ENCODE measurements around the gene TPD52L2. TPM values are rescaled to one million over a fixed set of nuclear protein-coding genes. Genes with fewer than 3 reads are reported as not detected.

Gene TPD52L2
- total RNA-seq, 6 donors from 2014 or later = 64.2 to 103 (median 79.4) TPM

DNA sequence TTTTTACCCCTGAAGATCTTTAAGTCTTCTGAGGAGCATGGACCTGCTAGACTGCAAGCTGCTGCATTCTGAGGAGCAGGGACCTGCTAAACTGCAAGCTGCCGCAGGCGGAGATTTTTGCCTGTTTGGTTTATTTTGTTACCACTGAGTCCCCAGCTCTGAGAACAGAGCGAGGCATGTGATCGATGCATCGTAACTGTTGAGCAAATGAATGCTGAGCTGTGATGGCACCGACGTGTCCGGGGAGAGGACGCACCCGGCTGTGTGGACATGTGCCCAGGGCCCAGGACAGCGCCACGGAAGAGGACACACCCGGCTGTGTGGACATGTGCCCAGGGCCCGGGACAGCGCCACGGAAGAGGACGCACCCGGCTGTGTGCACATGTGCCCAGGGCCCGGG lies 54.1 kb downstream of the TPD52L2 start:
- DNase-seq = no peak
- no peak for ATAC-seq (ENCODE audit: low FRiP score in 2 of 2)

DNA sequence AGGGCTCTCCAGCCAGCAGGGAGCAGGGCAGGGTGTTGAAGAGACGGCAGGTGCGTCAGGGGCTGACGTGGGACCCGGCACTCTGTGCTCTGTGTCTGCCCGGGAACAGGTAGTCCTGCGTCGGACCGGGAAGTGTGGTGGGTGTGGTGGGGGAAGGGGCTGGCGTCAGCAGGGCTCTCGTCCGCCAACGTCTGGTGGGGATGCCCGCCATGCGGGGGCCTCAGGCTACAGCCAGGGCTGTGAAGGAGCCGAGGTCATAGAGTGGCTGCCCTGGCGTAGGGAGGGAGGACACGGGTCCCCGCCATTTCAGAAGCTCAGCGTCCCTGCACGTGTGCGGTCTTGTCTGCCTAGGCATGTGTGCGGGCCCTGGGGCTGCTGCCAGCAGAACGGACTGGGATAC lies 55.2 kb downstream of the TPD52L2 start:
- H3K4me1 ChIP-seq = no peaks in the 10 kb centered on the region
- no peak overlapping the region for H3K4me3 ChIP-seq
- ATAC-seq (ENCODE audit: low FRiP score in 2 of 2) (peak in 1 of 2 donors; percentile 19), DNase-seq (no peak)
- peaks cover 0 to 26% (median 13%) of the 10 kb centered on the region in 4 donors for H3K36me3 ChIP-seq
- no peak overlapping the region for H3K27ac ChIP-seq
- 90 to 97% methylated on average over 8 to 23 of the region's 23 CpGs for WGBS, 2 donors
- H3K9me3 ChIP-seq = peaks cover 0 to 2% (median 0%) of the 10 kb centered on the region in 4 donors
- H3K27me3 ChIP-seq = no peaks in the 10 kb centered on the region
- no peak for TF ChIP-seq POLR2A (IDR thresholded peaks at IDR 0.05)
- TF ChIP-seq EP300 (IDR thresholded peaks at IDR 0.05) = no peak
- TF ChIP-seq, protein P1, sequence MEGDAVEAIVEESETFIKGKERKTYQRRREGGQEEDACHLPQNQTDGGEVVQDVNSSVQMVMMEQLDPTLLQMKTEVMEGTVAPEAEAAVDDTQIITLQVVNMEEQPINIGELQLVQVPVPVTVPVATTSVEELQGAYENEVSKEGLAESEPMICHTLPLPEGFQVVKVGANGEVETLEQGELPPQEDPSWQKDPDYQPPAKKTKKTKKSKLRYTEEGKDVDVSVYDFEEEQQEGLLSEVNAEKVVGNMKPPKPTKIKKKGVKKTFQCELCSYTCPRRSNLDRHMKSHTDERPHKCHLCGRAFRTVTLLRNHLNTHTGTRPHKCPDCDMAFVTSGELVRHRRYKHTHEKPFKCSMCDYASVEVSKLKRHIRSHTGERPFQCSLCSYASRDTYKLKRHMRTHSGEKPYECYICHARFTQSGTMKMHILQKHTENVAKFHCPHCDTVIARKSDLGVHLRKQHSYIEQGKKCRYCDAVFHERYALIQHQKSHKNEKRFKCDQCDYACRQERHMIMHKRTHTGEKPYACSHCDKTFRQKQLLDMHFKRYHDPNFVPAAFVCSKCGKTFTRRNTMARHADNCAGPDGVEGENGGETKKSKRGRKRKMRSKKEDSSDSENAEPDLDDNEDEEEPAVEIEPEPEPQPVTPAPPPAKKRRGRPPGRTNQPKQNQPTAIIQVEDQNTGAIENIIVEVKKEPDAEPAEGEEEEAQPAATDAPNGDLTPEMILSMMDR (IDR thresholded peaks at IDR 0.05) = no peak
- TF ChIP-seq POLR2AphosphoS5 (IDR thresholded peaks at IDR 0.05) = no peak

More for the DNA sequence above, 54.1 kb downstream of the TPD52L2 start:
- peaks cover 0 to 2% (median 0%) of the 10 kb centered on the region in 4 donors for H3K9me3 ChIP-seq
- TF ChIP-seq EP300 (IDR thresholded peaks at IDR 0.05) (no peak), POLR2A (IDR thresholded peaks at IDR 0.05) (no peak), POLR2AphosphoS5 (IDR thresholded peaks at IDR 0.05) (no peak)
- TF ChIP-seq, protein P1 (IDR thresholded peaks at IDR 0.05) = no peak
- WGBS, 2 donors = 77 to 96% methylated on average over 13 to 19 of the region's 19 CpGs
- no peaks in the 10 kb centered on the region for H3K27me3 ChIP-seq
- no peaks in the 10 kb centered on the region for H3K4me1 ChIP-seq
- H3K27ac ChIP-seq = no peak overlapping the region
- H3K4me3 ChIP-seq = no peak overlapping the region
- peaks cover 0 to 26% (median 13%) of the 10 kb centered on the region in 4 donors for H3K36me3 ChIP-seq

DNA sequence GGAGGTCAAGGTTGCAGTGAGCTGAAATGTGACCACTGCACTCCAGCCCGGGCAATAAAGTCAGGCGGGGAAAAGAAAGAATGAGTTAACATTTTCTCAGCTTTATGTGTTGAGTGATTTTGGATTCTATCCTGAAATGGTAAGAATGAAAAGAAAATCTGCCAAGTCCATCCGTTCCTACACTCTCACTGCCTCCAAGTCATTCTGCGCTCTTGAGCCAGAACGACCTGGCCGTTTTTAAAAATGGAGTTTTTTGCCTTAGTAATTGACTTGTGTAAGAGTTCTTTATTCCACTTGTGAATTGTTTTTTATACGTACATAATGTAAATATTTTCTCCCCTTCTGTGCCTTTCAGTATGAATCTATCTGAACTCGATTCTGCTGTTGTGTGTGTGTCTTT lies 58.6 kb downstream of the TPD52L2 start:
- DNase-seq = no peak
- peaks cover 7 to 37% (median 23%) of the 10 kb centered on the region in 4 donors for H3K36me3 ChIP-seq
- no peak for TF ChIP-seq EP300 (IDR thresholded peaks at IDR 0.05)
- TF ChIP-seq POLR2A (IDR thresholded peaks at IDR 0.05) = no peak
- TF ChIP-seq, protein P1 (IDR thresholded peaks at IDR 0.05) = no peak
- no peak for TF ChIP-seq POLR2AphosphoS5 (IDR thresholded peaks at IDR 0.05)
- no peak for ATAC-seq (ENCODE audit: low FRiP score in 2 of 2)
- WGBS, 2 donors = 71 to 72% methylated on average over 8 of the region's 8 CpGs
- peaks cover 0 to 8% (median 4%) of the 10 kb centered on the region in 4 donors for H3K4me1 ChIP-seq
- H3K9me3 ChIP-seq = no peaks in the 10 kb centered on the region
- no peaks in the 10 kb centered on the region for H3K27me3 ChIP-seq
- H3K4me3 ChIP-seq = no peak overlapping the region
- H3K27ac ChIP-seq = no peak overlapping the region

DNA sequence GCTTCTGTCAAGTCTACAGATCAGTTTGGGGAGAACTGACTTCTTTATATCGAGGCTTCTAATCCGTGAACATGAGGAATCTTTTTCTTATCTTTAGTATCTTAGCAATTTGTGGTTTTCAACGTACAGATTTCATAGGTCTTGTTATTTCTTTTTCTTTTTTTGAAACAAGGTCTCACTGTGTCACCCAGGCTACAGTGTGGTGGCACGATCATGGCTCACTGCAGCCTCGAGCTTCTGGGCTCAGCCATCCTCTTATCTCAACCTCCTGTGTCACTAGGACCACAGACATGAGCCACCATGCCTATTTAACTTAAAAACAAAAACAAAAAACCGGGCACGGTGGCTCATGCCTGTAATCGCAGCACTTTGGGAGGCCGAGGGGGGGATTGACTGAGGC lies 59.2 kb downstream of the TPD52L2 start:
- DNase-seq = no peak
- Histone ChIP-seq H3K4me1 (peaks cover 0 to 8% (median 4%) of the 10 kb centered on the region in 4 donors), H3K27me3 (no peaks in the 10 kb centered on the region), H3K36me3 (peaks cover 13 to 37% (median 27%) of the 10 kb centered on the region in 4 donors), H3K4me3 (no peak overlapping the region), H3K9me3 (no peaks in the 10 kb centered on the region), H3K27ac (no peak overlapping the region)
- no peak for ATAC-seq (ENCODE audit: low FRiP score in 2 of 2)
- TF ChIP-seq EP300 (IDR thresholded peaks at IDR 0.05) (no peak), POLR2A (IDR thresholded peaks at IDR 0.05) (no peak)
- TF ChIP-seq, protein P1 (IDR thresholded peaks at IDR 0.05) = no peak
- 70 to 79% methylated on average over 9 of the region's 9 CpGs for WGBS, 2 donors

DNA sequence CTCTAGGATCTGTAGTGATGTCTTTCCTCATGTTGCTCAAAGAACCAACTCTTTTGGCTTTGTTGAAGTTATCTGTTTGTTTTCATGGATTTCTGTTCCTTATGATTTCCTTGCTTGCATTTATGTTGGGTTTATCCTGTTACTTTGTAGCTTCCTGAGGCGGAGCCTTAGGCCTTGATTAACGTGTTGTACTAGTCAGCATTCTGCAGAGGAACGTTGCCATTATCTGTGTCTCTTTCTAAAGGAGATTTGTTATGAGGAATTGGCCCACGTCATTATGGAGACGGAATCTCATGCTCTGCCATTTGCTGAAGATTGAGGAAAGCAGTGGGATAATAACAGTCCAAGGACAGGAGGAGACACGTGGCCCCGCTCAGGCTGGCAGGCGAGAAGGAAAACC lies 61.2 kb downstream of the TPD52L2 start:
- peaks cover 30 to 47% (median 42%) of the 10 kb centered on the region in 4 donors for H3K36me3 ChIP-seq
- TF ChIP-seq, protein P1 (IDR thresholded peaks at IDR 0.05) = no peak
- no peak for TF ChIP-seq EP300 (IDR thresholded peaks at IDR 0.05)
- no peak for TF ChIP-seq POLR2AphosphoS5 (IDR thresholded peaks at IDR 0.05)
- no peak for TF ChIP-seq POLR2A (IDR thresholded peaks at IDR 0.05)
- H3K9me3 ChIP-seq = no peaks in the 10 kb centered on the region
- H3K4me1 ChIP-seq = peaks cover 0 to 8% (median 4%) of the 10 kb centered on the region in 4 donors
- 63 to 71% methylated on average over 8 of the region's 8 CpGs for WGBS, 2 donors
- no peaks in the 10 kb centered on the region for H3K27me3 ChIP-seq
- no peak overlapping the region for H3K4me3 ChIP-seq
- ATAC-seq (ENCODE audit: low FRiP score in 2 of 2) (no peak), DNase-seq (no peak)
- H3K27ac ChIP-seq = peak overlapping the region in 1 of 4 donors; percentile 10
